ENCODE measurements around the gene RPS6KA5. TPM values are rescaled to one million over a fixed set of nuclear protein-coding genes. Genes with fewer than 3 reads are reported as not detected.
"Not testable (repeated sequence)": the region's sequence is repeated elsewhere in the genome, so short reads cannot be mapped to it uniquely, and the experiment has no call there.

Gene RPS6KA5
- total RNA-seq, 1 experiment from 2014 or later, result 2.6 TPM

GRCh38 chr14:91029456-91030217, 30.8 kb downstream of the RPS6KA5 start:
- no peak overlapping the region for H3K27ac ChIP-seq (ENCODE audit: low read length)
- in situ Hi-C loops (cut with HindIII; ENCODE audit: low pct_unique_long_range_greater_than_20kb, low sequenced_read_pairs), result no loop called here

GRCh38 chr14:91027561-91027960, 32.9 kb downstream of the RPS6KA5 start:
- POLR2A ChIA-PET, result no interaction called here
- H3K9me3 ChIP-seq (ENCODE audit: control insufficient read depth, insufficient read depth, low read depth, low read length), result no peaks in the 10 kb centered on the region
- BruUV-seq (replicated peaks), result no TSS peak
- H3K4me1 ChIP-seq (ENCODE audit: control insufficient read depth, insufficient read depth, low read length), result no peaks in the 10 kb centered on the region
- H3K27me3 ChIP-seq (ENCODE audit: control insufficient read depth, insufficient read depth, low read length), result no peaks in the 10 kb centered on the region
- in situ Hi-C loops (cut with HindIII; ENCODE audit: low pct_unique_long_range_greater_than_20kb, low sequenced_read_pairs) (no loop called here), intact Hi-C loops (cut with micrococcal nuclease; ENCODE audit: unreplicated experiment) (no loop called here)
- H3K36me3 ChIP-seq (ENCODE audit: control insufficient read depth, insufficient read depth, low read length), result no peaks in the 10 kb centered on the region
- CTCF ChIA-PET, result no interaction called here
- H3K27ac ChIP-seq (ENCODE audit: low read length), result no peak overlapping the region
- no peak overlapping the region for H3K4me3 ChIP-seq (ENCODE audit: low read depth in 2 of 2, low read length in 2 of 2)
- no peak for TF ChIP-seq SIN3A (IDR thresholded peaks at IDR 0.05; ENCODE audit: borderline replicate concordance, insufficient read depth, low read depth, low read length)
- TF ChIP-seq TCF7L2 (IDR thresholded peaks at IDR 0.05; ENCODE audit: low read depth, low read length), result no peak
- TF ChIP-seq CTCF (IDR thresholded peaks at IDR 0.05), result no peak
- TF ChIP-seq REST (IDR thresholded peaks at IDR 0.05; ENCODE audit: insufficient read depth in 1 of 2, low read depth in 2 of 2, low read length in 1 of 2), result no peak
- no peak for TF ChIP-seq POLR2AphosphoS5 (IDR thresholded peaks at IDR 0.05; ENCODE audit: low read depth, low read length)
- DNase-seq (ENCODE audit: low read depth, low spot score) (no peak), ATAC-seq (no peak)

More at GRCh38 chr14:91029456-91030217, 30.8 kb downstream of the RPS6KA5 start:
- Histone ChIP-seq H3K9me3 (ENCODE audit: control insufficient read depth, insufficient read depth, low read depth, low read length) (no peaks in the 10 kb centered on the region), H3K36me3 (ENCODE audit: control insufficient read depth, insufficient read depth, low read length) (no peaks in the 10 kb centered on the region), H3K27me3 (ENCODE audit: control insufficient read depth, insufficient read depth, low read length) (no peaks in the 10 kb centered on the region), H3K4me1 (ENCODE audit: control insufficient read depth, insufficient read depth, low read length) (no peaks in the 10 kb centered on the region), H3K4me3 (ENCODE audit: low read depth in 2 of 2, low read length in 2 of 2) (no peak overlapping the region)
- ATAC-seq (no peak), DNase-seq (ENCODE audit: low read depth, low spot score) (no peak)
- TF ChIP-seq CTCF (IDR thresholded peaks at IDR 0.05) (no peak), SIN3A (IDR thresholded peaks at IDR 0.05; ENCODE audit: borderline replicate concordance, insufficient read depth, low read depth, low read length) (no peak), REST (IDR thresholded peaks at IDR 0.05; ENCODE audit: insufficient read depth in 1 of 2, low read depth in 2 of 2, low read length in 1 of 2) (no peak), TCF7L2 (IDR thresholded peaks at IDR 0.05; ENCODE audit: low read depth, low read length) (no peak), POLR2AphosphoS5 (IDR thresholded peaks at IDR 0.05; ENCODE audit: low read depth, low read length) (no peak)
- ChIA-PET POLR2A (no interaction called here), CTCF (no interaction called here)
- intact Hi-C loops (cut with micrococcal nuclease; ENCODE audit: unreplicated experiment), result no loop called here
- BruUV-seq (replicated peaks), result no TSS peak

GRCh38 chr14:91022622-91023028, 37.8 kb downstream of the RPS6KA5 start:
- H3K27me3 ChIP-seq (ENCODE audit: control insufficient read depth, insufficient read depth, low read length); H3K27ac ChIP-seq (ENCODE audit: low read length); DNase-seq (ENCODE audit: low read depth, low spot score); ATAC-seq; H3K4me1 ChIP-seq (ENCODE audit: control insufficient read depth, insufficient read depth, low read length); BruUV-seq (replicated peaks); intact Hi-C loops (cut with micrococcal nuclease; ENCODE audit: unreplicated experiment); in situ Hi-C loops (cut with HindIII; ENCODE audit: low pct_unique_long_range_greater_than_20kb, low sequenced_read_pairs); H3K9me3 ChIP-seq (ENCODE audit: control insufficient read depth, insufficient read depth, low read depth, low read length); CTCF ChIA-PET; H3K36me3 ChIP-seq (ENCODE audit: control insufficient read depth, insufficient read depth, low read length): not testable (repeated sequence)
- peak overlapping the region; percentile 3 to 11; a peak in 3 of 4 replicates for H3K4me3 ChIP-seq (ENCODE audit: low read depth in 2 of 2, low read length in 2 of 2)
- POLR2A ChIA-PET, result interaction anchor here (0.6 kb wide), 1 partner anchor 101 kb away, joined by 5 read pairs; no protein-coding TSS in a partner anchor
